GM18498 (cell line): ENCODE measurements around the gene ARHGAP22.

ENCODE experiments used
- ATAC-seq: cut with Tn5 transposase; IDR thresholded peaks from one replicate; pipeline ENCODE4 v1.9.1; 2021; ENCODE audit warnings: mild to moderate bottlenecking, moderate library complexity; ENCODE audit not compliant: unreplicated experiment

Gene ARHGAP22

DNA sequence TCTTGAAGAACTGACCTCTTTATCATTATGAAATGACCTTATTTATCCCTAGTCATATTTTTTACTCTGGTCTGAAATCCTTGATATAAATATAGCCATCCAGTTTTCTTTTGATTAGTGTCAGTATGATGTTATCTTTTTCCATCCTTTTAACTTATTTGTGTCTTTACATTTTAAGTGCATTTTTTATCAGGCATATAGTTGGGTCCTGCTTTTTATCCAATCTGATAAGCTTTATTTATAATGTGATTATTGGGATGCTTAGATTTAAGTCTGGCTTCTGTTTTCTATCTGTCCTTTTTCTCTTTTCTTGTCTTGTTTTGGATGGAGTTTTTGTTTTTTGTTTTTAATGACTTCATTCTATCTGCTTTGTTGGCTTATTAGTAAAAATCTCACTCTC is 119.2 kb downstream of the ARHGAP22 start:
- no peak for ATAC-seq

DNA sequence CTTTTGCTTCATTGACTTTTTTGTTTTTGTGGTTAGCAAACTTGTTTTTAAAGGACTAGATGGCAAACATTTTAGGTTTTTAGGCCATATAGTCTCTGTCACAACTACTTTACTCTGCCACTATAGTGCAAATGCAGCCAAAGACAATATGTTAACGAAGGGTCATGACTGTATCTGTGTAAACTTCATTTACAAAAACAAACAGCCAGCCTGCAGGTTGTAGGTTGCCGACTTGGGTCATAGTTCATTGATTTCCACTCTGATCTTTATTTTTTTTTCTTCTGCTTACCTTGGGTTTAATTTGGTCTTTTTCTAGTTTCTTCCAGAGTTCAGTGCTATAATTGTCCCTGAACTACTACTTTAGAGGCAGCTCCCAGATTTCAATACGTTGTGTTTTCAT is 120.0 kb downstream of the ARHGAP22 start:
- ATAC-seq = no peak

DNA sequence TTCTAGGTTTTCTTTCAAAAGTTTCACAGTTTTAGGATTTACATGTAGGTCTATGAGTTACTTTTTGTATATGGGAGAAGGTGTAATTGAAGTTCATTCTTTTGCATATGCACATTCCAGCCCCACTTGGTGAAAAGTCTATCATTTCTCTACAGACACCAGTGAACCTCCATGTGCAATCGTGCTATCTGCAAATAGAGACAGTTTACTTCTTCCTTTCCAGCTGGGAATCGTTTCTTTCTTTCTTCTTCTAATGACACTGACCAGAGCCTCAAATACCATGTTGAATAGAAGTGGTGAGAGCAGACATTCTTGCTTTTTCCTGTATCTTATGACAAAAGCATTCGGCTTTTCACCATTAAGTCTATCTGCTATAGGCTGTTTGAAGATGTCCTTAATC is 122.7 kb downstream of the ARHGAP22 start:
- ATAC-seq = no peak

DNA sequence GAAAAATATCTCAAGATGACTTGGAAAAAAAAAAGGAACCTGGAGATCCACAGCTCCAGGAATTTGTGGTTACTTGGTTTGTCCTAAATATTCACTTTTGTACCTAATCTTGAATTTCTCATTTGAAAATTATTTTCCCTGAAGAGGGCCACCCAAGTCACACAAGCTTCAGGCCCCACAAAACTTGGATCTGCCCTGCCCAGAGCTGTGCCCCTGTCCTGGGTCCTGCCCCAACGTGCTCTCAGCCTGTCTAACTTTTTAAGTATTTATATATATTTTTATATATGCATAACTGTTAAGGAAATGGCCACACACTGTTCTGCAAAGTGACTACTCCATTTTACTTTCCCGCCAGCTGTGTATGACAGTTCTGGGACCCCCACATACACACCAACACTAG is 123.5 kb downstream of the ARHGAP22 start:
- no peak for ATAC-seq

DNA sequence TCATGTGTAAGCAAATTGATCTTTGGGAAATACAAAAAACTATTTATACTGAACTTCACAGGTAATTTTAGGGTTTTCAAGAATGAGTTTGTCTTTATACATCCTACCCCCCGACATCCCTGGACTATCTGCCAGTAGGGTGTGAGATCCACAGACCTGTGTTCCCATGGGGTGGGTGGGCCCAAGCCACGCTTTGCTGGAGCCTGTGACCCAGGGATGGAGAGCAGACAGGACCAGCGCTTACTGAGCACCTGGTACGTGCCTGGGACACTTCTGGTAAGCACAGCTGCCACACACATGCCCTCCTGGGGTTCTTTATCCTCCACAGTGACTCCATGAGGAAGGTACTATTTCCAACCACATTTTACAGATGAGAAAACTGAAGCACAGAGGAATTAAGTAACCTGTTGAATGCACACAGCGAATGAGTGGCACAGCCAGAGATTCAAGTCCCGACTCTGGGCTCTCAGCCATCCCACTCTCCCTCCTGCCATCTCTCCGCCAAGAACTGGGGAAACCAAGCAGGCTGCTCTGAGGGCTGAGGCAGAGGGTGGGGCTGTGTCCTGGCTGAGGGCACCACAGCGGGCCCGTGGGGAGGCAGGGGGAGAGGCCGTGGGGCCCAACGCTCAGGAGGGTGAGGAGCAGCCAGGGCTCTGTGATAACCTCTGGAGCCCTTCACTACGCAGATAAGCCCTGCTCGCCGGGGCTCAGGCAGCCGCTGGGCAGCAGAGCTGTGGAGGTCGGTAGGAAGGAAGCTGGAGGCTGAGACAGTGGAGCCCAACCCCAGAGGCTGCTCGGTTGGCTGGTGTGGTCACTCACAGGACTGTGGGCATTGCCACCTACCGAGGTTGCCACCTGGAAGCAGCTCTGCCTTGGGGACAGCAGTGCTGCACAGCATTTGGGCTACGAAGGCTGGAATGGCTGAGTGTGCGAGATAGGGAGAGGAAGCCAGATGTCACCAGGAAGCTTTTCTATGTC is 124.2 kb downstream of the ARHGAP22 start:
- ATAC-seq = no peak

DNA sequence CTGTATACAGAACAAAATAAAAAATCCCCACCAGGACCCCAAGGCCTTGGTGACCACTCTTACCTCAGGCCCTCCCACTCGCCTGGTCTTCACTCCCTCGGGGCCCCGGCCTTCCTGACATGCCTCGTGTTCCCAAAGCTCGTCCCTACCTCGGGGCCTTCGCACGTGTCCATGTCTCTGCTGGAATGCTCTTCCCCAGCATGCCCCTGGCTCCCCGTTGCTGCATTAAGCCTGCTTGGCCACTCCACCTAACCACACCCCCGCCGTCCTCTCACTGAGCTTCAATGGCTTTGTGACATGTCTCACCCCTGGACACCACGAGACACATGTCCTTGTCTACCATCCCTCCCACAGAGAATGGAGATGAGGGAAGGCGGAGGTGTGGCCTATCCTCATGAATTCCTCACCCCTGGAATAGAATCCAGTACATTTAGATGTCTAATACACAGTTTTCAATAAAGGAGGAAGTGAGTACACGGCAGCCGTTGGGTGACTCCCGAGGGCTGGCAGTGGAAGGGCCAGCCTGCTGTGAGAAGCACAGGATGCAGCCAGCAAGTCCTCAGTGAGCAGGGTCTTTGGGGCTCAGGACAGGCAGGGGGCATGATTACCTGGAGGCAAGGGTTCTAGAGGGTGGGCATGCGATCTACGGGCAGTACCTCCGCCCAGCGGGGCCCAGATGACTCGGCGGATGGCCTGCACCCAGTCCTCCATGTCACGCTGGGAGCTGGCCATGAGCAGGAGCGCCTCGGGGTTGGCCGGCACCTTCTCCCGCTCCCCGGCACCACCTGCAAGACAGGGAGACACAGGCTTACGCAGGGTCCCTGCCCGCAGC is 125.7 kb downstream of the ARHGAP22 start:
- no peak for ATAC-seq

DNA sequence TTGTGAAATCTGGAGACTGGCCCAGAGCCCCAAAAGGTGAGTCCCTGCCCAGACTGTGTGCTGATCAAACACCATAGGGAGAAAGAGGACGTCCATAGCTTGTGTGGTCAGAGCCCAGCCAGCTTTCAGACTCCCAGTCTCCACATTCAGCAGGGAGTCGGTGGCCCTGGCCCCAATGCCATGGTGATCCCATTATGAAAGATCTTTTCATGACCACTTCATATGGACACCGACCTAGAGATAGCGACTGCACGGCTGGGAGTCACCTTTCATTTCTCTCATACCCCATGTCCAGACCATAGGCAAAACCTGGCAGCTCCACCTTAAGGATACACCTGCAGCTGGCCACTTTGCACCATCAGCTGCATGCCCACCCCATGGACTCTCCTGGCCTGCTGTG is 126.4 kb downstream of the ARHGAP22 start:
- no peak for ATAC-seq

DNA sequence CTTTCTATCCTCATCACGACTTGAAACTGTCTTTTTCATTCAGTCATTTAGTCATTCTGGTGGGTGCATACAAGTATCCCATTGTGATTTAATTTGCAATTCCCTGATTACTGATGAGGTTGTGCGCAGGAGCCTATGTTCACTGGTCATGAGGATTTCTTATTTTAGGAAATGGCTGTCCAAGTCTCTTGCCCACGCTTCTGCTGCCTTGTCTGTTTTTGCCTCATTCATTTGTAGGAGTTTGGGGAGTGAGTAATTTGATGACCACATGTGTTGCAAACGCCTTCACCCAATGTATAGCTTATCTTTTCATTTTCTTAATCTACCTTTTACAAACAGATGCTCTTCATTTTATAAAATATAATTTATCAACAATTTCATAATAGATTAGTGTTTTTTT is 127.3 kb downstream of the ARHGAP22 start:
- no peak for ATAC-seq

DNA sequence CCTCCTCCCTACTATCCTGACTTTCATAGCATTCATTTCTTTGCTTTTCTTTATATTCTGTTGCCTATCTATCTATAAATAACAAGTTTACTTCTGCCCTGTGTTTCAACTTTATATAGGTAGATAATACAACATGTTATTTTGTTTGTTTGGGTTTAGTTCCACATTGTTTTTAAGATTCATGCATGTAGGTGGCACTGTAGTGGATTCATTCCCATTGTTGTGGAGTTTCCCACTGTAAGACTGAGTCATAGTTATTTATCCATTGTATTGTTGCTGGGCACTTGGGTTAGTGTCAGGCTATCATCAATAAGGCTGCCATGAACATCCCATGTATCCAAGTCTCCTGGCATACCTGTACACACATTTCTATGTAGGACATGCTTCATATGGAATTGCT is 127.7 kb downstream of the ARHGAP22 start:
- no peak for ATAC-seq

DNA sequence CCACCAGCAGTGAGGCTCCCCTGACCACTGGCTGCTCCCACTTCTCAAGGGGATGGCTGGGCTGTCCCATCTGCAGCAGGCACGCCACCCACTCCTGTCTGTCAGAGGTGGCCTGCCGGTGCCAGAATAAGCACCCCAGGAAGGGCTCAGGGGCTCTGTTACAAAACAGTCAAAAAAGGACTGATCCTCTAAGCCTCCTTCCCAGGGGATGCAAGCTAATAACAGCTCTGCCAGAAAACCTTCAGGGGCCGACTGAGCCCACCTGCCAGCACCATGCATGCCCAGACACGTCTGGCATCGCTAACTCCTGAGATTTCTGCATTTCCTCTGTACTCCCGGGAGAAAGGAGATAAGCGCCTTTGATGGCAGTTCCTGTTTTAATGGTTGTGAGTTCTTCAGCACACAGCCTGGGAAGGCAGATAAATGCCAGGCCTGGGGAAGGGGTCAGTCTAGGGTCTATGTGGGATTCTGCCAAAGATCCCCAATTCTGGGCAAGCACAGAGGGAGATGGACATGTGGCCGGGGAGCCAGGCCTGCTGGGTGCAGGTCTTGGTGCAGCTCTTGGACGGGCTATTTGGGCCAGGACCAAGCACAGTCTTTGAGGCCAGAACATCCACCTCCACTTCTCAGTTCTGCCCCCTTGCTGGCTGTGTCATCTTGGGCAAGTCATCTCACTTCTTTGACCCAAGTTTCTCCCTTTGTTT is 128.4 kb downstream of the ARHGAP22 start:
- no peak for ATAC-seq

DNA sequence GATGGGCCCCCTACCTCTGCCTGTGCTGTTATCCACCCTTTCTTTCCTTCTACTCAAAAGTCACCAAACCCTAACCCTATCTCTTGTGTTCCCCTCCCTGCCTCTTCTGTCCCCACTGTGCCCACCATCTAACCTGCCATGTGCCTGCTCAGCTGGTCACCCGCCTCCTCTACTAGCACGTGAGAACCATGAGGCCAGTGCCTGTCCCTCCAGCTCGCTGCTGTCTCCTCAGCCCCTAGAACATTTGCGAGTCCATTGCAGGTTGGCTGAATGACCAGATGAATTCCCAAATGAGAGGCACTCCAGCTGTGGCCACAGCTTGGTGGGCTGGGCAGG is 129.0 kb downstream of the ARHGAP22 start:
- no peak for ATAC-seq

DNA sequence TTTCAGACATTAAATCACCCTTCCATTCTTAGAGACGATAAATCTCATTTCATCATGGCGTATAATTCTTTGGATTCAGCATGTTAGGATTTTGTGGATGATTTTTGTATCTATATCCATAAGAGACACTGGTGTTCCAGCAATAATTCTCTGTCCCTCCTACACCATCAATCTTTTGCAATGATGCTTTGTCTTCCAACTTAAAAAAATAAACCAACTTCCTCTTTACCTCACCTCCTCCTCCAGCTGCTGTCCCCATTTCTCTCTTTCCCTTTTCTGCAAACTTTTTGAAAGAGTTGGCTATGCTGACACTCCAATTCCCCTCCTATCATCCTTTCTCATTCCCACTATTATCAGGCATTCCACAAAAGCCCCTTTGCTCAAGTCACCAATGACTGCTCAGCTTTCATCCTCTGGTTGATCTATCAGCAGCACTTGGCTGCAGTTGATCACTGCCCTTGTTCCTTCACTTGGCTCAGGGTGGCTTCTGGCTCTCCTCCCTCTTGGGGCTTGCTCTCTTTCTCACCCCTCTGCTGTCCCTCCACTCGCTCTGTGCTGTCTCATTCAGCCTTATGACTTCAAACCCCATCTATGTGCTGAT is 130.0 kb downstream of the ARHGAP22 start:
- ATAC-seq = no peak

DNA sequence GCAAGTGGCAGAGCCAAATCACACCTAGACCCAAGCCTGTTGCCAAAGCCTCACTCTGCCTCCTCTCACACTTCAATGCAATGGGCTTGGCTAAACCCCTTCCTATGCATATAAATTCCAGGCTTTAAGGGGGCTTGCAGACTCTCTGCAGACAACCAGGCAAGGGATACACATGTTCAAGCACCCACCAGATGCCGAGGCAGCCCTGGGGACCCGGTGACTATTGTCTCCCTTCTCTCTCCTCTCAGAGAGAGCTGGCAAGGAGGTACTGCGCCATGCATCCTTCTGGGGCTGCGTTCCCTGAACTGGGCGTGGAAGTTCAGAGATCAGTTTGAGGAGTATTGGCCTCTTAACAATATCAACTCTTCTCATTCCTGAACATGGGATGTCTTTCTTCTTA is 131.2 kb downstream of the ARHGAP22 start:
- no peak for ATAC-seq

DNA sequence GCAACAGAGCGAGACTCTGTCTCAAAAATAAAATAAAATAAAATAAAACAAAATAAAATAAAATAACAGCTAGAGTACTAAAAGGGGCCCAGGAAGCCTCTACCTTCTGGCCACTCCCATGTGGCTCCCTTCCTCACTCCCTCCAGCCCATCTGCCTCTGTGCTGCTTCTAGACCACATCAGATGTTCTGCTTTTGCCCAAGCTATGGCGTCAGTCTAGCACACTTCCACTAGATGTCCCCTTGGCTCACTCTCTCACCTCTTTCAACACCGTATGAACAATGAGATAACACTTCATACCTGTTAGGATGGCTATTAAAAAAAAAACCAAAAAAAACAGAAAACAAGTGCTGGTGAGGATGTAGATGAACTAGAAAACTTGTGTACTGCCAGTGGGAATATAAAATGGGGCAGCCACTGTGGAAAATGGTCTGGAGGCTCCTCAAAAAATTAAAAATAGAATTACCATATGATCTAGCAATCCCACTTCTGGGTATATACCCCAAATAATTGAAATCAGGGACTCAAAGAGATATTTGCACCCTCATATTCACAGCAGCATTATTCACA is 132.3 kb downstream of the ARHGAP22 start:
- no peak for ATAC-seq

DNA sequence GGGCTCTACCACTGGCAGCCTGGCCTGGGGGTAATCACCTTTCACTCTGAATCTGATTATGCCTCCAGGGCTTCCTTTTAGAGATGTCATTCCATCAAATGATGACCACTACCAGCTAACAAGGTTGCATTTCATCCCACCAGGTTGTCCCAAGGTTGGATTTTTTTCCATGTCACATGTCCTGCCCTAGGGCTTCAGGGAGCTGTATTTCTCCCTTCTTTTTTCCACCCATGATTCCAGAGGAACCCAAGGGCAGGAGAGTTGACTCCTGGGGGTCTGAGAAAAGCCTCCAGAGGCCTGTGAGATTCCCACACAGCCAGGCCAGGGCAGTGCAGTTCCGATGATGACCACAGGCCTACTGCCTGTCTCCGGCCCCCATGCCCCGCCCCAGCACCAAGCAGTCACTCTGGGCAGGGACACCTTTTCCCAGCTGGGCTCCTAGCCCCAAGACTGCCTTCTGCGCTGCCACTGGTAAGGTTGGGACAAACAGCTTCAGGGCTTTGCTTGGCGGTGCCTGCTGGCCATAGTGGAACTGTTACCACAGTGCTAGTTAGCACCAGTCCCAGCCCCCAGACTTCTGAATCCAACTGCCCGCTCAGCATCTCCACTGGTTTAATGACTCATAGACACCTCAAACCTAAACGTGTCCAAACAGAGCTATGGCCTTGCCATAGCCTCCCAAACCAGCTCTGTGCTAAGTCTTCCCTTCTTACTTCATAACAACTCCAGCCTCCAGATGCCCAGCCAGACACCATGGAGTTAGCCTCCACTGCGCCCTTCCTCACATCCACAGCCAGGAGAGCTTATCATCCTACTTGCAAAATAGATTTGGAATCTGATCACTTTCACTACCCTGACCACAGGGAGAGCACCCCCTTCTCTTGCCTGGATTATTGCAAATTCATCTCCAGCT is 133.7 kb downstream of the ARHGAP22 start:
- no peak for ATAC-seq

DNA sequence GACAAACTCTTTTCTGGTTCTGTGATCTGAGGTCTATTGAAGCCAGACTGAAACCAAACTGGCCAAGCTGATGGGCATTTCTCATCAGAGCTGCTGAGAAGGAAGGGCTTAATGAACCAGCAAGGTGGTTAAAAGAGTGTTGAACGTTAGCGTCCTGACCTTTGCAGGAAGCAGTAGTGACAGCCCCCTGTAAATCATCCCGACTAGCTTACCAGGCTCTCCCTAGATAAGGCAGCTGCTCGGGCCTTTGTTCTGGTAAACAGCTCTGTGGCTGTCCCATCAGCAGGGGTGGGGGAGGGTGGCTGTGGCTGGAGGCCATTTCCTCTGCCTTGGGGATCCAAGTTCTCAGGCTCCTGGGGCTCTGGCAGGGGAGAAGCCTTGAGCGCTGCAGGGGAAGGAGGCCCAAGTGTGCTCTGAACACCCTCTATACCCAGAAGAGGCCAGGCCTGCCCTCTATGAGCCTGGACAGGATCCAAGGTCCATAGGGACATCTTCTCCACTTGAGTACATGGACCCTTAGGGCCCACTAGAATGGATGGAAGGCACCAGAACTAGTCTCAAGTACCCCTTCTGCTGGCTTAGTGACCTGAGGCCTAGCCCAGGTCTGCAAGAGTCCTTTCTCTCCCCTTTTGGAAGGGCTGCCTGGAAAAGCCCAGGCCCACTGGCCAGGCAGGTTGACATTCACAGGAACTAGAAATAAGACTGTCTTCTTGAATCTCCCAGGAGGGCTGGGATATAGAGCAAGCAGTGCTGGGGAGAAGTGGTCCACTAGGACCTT is 134.6 kb downstream of the ARHGAP22 start:
- ATAC-seq = no peak

DNA sequence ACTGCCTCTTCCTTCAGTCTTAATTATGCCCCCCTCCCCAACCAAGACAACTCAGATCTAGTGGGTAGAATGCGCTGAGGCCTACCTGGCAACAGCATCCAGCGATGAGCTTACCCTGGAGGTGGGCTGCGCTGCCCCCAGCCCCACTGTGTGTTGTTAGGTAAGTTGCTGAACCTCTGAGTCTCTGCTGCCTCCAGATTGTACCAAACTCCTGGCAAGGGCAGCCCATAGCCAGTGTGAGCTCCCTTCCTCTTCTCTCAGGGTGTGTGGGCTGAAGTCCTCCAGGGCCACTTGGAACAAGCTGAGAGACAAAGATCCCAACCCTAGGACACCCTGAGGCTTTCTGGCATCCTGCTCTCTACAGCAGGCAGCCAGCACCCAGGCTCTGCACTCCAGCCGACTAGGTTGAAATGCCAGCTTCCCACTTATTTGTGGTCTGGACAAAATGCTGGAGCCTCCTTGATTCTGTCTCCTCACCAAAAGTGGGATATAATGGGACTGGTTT is 135.3 kb downstream of the ARHGAP22 start:
- ATAC-seq = no peak

DNA sequence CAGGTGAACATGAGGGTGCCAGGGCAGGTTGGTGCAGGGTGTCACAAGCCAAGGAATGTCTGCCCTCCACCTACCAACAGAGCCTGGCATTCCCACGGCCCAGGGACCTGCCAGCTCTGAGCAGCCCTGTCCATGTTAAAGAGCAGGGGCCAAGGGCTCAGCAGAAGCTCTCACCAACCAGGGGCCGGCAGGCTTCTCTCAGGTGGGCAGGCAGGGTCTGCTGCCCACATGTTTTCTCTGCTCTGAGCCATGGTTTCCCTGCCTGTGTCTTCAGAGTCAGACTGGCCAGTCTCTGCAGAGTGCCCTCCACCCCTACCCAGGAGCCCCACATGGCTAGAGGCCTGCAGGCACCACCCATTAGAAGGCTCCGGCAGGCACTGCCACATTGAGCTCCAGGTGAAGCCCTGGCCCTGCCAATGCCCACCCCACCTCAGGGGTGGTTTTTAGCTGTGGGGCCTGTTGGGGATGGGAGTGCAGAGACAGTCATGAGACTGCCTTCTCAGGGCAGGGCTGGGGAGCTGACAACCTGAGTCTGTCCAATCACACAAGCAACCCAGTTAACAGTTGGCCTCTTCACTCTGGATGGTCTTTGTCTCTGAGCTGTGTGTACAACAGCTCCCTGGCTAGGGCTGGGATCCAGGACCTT is 135.9 kb downstream of the ARHGAP22 start:
- no peak for ATAC-seq
